GM21360 (cell line): Measurements from ENCODE around the gene MTHFSD.

Source experiments
- ATAC-seq: cut with Tn5 transposase; IDR thresholded peaks from one replicate; pipeline ENCODE4 v1.9.1; 2021; ENCODE audit warnings: mild to moderate bottlenecking, moderate library complexity; ENCODE audit not compliant: unreplicated experiment

Gene MTHFSD

DNA sequence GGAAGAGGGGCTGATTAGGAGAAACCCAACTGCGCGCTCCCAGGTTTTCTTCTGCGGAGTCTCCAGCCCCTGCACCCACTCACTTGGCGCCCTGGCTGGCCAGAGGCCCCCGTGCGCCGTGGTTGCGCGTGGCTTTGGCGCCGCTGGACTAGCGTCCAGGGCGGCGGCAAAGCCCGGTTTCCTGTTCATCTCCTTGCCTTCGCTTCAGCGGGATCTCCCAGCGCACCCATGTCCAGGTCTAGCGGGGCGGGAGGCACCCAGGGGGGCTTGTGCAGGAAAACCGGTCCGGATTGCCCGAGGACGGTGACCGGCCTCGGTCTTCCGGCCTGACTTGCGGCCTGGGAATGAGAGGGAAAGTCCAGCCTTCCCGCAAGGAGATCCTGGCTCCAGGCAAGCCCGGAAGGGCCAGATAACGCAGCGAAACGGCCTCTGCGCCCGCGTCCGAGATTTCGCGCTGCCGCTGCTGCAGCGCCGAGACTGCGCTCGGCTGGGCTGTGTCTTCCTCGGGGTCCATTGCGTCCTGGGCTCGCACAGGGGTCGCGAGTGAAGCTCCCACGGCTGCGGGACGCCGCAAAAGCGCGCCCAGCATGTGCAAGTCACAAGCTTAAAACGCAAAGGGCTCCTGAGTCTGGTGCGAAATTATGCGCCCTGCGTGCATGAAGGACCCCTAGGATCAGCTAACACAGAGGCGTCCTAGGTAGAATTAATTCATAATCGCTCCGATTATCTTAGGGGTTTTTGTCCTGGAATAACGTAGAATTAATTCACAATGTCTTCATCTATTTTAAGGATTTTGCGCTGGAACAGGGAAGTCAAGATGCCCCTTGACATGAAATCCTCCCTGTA, 39.0 kb downstream of the MTHFSD start:
- no peak for ATAC-seq

DNA sequence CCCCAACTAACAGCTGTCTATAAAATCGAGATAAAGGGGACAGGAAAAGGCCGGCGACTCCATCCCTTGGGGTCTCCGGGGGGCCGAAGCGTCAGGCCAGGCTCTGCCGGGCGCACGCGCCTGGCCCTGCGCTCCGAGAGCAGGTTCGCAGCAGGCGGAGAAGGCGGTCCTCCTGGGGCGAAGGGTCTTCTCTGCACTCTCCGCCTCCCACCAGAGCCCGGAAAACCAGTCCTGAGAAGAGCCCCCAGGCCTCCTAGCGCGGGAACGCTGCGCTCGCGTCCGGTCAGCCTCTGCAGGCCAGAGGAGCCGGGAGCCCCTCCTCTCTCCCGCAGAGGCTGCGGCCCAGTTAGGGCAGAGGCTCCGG, 39.6 kb downstream of the MTHFSD start:
- no peak for ATAC-seq

DNA sequence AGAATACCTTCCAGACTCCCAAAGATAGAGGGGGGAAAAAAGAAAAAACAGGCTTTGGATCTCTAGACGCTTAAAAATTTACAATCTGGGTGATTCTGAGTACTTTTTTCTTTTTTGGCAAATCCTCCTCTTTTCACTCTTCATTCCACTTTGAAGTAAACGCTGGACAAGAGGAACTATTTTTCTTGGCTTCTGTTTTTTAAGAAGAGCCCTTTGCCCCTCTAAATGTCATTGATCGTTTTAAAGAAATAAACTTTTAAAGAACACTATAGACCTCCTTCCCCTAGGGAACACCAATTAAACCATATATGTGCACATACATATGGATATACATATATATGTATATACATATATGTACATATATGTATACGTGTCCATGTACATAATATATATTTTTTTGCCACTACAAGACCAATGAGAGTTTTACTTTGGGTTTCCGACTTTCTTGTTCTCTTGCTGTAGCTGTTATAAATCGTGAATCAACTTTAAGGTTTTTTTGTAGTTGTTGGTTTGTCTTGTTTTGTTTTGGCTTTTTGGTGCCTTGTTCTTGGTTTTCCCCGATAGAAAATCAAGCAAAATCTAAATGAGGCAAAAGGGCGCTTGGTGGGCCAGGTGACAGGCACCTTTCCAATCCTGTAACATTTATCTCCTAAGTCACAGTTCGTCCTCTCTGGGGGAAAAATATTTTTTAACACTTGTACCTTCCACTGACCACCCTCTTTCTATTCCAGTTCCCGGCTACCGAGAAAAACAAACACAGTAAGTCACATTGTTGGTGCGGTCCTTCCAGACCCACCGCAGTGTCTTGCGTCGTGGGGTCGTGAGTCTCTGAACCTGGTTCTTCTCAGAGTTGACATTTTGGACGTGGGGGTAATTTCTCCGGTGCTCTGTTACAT, 40.3 kb downstream of the MTHFSD start:
- ATAC-seq = no peak

DNA sequence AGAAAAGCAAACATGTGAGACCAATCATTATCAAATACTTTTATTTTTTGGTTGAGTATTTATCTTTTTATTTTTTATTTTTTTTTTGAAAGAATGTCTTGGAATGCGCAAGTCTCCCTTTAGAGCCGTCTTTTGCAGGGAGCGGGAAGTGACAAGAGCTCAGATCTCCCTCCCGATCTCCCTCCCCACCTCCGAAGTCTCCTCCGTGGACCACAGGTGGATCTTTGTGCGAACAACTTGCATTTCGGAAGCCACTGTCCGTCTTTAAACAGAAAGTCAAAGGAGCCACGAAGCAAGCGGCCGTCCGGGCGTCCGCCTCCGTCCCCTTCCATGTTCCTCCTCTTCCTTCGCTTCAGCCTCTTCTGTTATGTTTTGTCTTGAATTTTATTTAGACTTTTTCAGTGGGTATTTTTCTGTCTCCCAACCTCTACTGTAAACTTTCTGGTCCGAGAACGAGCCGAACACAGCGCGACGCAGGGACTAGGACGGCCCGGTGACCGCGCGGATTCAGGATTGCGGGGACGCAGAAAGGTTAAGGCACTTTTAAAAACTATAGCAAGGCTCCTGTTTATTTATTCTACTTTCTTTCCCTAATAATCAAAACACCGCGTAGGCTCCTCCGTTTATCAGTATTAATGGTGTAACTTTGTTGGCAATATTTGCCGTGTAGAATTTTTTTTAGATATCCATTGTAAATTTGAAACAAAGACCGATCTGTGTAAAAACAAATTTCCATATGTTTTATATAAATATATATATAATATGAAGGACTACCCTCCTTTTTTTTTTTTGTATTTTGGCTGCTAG, 41.4 kb downstream of the MTHFSD start:
- ATAC-seq = no peak

DNA sequence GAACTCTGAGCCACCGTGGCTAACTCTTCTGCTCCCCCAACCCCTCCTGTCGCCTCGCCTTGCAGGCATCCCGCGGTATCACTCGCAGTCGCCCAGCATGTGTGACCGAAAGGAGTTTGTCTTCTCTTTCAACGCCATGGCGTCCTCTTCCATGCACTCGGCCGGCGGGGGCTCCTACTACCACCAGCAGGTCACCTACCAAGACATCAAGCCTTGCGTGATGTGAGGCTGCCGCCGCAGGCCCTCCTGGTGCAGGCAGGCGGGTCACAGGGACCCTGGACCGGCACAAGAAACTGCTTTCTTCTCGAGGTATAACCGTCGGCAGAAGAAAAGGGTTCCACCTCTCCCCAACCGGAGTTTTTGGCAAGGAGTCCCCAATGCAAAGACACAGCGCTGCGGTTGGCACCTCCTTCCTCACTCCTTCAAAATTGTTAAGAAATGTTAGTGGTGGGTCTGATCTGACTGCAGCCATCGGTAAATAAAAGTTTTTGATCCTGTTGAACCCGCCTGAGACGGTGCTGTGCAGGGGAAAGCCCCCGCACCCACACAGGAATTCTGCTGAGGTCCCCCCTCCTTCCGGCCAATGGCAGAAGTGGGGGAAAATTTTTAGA, 42.1 kb downstream of the MTHFSD start:
- ATAC-seq = no peak

DNA sequence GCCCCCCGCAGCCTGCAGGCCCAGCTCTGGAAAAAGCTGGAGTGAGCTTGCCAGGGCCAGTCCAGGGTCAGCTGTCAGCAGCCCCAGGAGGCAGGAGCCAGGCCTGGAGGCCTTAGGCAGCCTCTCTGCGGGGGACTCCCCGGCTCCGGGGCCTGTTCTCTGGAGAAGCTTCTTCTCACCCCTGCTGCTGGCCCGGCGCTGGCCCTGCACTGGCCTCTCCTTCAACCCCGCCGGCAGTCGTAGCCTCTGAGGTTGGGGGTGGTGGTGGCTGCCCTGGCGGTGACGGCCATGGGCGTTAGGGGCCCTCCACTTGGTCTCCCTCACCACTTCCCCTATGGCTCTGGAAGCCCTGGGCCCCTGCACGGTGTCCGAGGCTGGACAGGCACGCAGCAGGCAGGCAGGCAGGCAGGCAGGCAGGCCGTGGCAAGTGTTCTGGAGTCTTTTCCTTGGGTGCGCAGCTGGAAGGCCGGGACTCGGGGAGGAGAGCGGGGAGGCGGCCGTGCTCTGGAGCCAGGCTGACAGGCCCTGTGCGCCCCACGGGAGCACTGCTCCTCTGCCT, 42.7 kb downstream of the MTHFSD start:
- no peak for ATAC-seq

DNA sequence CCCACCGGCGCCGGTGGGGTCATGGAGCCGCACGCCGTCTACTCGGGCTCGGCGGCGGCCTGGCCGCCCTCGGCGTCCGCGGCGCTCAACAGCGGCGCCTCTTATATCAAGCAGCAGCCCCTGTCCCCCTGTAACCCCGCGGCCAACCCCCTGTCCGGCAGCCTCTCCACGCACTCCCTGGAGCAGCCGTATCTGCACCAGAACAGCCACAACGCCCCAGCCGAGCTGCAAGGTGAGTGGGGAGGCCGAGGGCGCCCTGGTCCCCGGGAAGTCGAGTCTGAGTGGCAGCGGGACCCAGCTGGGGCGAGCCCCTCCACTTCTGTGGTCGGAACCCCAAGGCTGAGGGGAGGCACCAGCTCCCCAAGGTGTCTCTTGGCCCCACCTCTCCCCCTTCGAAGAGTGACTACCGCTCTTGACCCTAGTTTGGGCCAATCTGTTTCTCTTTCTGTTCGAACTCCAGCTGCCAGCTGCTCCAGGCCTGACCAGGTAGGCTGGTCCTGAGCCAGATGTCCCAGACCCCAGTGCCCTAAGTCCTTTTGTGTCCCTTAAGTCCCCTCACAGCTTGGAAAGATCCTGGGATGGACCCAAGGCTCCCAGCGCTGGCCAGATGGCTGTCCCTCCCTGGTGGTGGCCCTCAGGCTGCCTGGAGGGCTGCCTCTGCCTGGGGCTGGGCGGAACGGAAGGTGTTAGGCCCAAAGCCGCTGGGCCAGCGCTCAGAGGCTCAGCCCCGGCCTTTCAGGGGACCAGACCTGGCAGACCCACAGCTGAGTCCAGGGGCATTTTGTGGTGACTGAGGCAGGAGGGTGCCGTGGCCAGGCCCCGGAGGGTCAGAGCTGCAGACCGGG, 43.5 kb downstream of the MTHFSD start:
- ATAC-seq = no peak

DNA sequence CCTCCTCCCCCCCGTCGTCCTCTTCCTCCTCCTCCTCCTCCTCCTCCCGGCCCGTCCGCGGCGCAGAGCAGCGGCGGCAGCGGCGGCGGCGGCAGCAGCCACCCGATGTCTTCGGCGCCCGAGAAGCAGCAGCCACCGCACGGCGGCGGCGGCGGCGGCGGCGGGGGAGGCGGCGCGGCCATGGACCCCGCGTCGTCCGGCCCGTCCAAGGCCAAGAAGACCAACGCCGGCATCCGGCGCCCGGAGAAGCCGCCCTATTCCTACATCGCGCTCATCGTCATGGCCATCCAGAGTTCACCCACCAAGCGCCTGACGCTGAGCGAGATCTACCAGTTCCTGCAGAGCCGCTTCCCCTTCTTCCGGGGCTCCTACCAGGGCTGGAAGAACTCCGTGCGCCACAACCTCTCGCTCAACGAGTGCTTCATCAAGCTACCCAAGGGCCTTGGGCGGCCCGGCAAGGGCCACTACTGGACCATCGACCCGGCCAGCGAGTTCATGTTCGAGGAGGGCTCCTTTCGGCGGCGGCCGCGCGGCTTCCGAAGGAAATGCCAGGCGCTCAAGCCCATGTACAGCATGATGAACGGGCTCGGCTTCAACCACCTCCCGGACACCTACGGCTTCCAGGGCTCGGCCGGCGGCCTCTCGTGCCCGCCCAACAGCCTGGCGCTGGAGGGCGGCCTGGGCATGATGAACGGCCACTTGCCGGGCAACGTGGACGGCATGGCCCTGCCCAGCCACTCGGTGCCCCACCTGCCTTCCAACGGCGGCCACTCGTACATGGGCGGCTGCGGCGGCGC, 44.4 kb downstream of the MTHFSD start, which contains the start of gene FOXF1:
TSS of gene FOXF1 (plus strand) at position 63 of the 797 bp plus-strand sequence. CDS start at position 106, 43 bp downstream.
- ATAC-seq = no peak

DNA sequence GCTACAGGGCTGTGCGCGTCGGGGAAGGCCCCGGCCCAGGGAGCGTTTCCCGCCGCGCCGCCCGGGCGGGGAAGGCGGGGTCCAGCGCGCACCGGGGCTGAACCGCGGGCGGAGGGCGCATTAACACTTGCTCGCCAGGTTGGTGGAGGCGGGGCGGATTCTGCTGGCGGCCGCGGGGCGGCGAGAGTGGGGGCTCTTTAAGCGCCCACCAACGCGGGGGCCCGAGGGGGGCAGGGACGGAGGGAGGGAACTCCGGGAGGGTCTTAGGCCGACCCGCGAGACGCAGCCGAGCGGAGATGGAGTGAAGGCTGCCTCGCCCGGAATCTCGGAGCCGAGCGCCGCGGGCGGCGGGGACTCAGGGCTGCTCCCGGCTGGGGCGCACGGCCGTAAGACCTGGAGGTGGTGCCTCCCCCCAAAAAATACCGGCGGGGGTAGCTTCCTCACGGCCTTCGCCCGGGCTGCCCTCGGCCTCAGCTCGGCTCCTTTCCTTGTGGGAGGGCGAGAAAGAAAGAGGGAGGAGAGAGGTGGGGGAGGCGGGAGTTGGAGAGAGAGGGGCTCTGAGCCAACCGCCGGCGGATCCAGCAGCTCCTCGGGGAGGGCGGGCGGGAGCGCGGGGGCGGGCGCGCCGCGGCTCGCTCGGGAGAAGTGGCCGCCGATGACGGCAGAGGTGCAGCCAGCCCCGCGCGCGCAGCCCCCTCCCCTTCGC, 45.1 kb downstream of the MTHFSD start:
- no peak for ATAC-seq

DNA sequence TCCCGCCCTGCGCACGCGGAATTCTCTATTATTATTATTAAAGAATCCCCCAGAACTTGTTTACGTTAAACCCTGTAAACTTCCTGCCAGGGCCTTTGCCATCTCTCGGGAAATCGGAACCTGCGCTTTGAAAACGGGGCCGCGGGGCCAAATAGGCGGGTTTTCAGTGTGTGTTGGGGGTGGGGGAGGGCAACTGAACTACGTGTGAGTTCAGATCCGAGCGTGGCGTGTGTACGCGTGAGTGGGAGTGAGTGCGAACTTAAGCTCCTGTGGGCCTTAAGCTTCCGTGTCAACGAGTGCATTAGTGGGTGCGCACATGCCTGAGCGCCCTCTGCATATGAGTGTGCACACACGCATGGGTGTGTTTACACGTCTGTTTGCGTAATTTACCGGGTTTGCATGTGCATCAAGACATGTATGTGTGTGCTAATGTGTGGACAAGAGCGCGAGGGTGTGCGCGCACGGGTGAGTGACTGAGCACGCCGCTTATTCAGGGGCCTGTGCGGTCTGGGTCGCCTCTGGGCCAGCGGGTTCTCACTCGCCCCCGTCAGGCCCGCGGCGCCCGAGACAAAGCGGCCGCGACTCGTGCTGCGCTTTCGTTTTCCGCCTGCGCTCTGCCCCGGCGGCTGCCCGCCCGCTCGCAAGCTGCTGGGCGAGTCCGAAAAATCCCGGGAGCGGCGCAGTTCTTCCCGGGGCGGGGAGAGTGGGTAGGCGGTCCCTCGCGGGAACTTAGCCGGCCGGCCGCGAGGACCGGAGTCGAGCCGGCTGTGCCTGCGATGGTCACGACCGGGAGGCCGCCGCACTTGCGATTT, 45.9 kb downstream of the MTHFSD start:
- ATAC-seq = no peak

DNA sequence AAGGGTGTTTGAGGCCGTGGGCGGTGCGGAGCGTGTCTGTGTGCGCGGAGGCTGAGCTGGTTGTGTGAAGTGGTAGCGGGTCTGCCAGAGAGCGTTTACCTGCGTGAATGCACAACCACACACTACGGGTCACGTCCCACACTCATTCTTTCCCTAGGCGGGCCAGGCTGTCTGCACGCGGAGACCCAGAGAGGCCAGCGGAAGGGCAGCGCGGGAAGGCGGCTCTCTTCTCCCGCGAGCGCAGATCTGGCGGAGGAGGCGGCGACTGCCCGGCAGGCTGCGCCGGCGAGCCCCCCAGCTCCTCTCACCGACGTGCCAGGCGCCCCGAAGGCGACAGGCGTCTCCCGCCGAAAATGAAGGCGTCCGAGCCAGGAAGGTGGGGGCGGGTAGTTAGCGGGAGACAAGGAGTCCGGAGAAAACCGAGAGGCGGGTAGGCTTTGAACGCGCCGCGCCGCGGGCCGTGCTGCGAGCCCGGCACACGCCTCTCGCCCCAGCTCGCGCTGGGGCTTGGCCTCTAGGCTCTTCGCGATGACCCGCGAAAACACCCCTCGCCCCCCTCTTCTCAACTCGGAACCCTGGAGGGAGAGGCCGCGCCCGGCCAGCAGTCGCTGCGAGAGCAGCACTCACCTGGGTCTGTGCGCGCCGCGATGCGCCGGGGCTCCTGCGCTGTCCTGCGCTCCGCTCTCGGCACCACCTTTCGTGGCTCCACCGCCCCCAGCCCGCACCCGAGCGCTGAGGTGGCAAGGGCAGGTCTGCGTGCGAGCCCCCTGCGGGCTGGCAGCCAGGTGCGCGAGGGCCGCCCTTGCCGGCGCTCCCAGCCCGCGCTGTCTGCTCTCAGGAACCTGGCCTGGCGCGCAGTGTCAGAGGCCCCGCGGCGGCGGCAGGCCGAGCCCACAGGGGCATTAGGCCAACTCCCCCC, 46.7 kb downstream of the MTHFSD start:
- no peak for ATAC-seq

DNA sequence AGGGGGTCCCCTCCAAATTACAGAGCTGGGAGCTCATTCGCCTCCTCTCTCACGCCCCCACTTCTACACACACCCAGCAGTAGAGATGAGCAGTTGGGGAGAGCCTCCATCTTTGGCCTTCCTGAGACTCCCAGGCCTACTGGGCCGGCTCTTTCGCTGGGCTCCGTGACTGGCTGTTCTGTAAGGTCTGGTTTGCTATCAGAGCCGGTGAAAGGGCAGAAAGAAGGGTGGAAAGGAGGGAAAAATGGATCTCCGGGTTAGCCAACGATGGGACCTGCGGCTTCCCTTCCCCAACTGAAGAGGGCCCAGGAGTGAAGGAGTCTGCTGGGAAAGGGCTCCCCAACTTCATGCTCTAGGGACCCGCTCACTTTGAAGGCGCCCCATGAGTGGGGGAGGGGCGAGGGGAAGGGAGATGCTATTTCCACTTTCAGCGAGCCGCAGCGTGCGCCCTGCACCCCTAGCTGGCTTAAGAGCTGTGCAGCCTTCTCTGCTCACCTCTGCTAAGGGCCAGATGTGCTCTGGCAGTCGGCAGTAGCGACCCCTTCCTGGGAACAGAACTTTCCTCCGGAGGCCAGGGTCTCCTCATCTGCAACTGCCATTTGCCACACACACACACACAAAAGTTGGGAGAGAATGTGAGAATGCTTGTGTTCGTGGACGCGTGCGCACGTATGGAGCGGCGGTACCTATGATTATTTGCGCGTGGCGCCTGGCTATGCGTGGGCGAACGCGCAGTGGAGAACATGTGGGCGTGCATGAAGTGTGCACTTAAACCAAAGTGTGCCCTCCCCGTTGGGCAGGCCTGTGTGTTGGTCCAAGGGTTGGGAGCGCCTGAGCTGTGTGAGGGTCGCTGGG, 47.6 kb downstream of the MTHFSD start:
- no peak for ATAC-seq

DNA sequence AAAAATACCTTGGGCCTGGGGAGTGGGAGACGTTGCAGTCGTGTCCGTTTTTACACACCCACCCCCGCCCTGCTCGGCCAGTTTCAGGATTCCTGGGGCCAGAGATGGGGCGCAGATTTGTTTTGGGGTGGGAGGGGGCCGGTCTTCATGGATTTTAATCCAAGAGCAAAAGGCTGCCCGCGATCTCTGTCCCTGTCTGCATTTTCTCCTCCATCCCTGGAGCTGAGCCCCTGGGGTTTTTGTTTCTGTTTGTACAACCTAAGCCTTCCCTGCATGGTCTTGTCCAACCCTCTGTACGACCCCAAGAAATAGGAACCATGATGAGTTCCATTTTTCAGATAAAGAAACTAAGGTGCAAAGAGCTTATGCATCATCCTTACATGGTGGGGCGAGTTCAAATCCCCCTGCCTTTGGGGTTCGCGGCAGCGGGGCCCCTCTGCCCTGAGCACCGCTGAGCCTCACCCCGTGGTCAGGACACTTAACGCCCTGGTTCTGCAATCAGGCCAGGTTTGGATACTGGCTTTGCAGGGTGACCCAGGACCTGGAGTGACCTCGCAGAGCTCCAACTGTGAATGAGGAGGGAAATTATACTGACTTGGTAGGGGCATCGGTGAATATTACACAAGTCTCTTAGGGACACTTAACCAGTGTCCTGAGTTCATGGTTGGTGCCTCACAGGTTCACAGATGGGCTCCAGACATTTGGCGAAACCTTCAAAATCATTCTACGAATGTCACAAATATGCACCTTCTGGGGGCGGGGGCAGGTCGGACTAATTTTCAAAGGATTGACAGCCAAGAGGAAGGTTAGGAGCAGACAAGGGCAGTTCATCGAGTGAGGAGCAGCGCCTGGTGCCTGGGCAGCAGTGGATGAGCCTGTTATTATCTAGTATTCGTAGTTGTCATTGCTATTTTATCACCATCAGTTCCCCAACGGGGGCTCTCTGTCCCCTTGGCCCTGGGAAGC, 48.9 kb downstream of the MTHFSD start:
- ATAC-seq = no peak
